ENCODE results near the gene PIK3CD. TPM values are rescaled to one million over a fixed set of nuclear protein-coding genes. Genes with fewer than 3 reads are reported as not detected.

PIK3CD gene
- total and polyA plus RNA-seq, 2 experiments from 2014 or later = 6.6 to 32.1 TPM

DNA sequence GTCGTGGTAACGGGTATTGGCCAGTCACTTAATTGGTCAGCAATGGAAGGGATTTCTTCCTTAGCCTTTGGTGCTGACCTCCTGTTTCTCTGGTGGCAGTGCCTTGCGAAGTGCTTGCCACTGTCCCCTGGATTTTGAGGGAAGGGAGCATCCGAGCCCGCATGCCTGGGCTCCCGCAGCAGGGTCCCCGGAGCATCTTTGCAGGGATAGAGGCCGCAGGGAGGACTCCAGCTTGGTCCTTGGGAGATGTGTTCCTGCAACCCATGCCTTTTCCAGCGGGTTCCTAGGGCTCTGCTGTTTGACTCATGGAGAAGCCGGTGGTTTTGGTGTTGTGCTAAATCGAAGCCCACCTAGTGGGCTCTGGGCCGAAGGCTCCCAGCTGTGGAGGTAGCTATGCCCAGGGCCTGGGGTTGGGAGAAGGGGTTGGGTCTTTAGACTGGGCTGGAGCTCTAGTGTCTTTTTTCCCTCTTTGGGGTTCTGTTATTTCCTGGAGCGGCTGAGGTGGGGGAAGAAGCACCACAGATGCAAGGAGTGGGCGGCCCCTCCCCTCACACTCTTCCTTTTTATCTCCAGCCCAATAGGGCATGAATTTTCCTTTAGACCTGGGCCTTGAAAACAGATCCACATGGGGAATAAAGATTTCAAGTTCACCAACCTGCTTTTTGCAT is 39.0 kb downstream of the PIK3CD start:
- Histone ChIP-seq H3K4me1 (ENCODE audit: insufficient read depth) (peaks cover 34% of the 10 kb centered on the region), H3F3A (replicated peaks; ENCODE audit: low read depth) (peaks cover 28% of the 10 kb centered on the region; the same call in 1 of the 2 replicates), H4K20me1 (replicated peaks; ENCODE audit: insufficient read depth) (no peaks in the 10 kb centered on the region; the same call in 1 of the 2 replicates), H3K4me2 (peak overlapping the region; percentile 100), H3K9me2 (ENCODE audit: insufficient read depth) (no peaks in the 10 kb centered on the region), H3K27me3 (ENCODE audit: insufficient read depth) (peaks cover 30% of the 10 kb centered on the region), H3K27ac (ENCODE audit: low read depth) (peak overlapping the region; percentile 51; the same call in 1 of the 2 replicates), H3K4me3 (peak overlapping the region; percentile 86), H3K36me3 (ENCODE audit: insufficient read depth) (no peaks in the 10 kb centered on the region; the same call in 1 of the 2 replicates), H2AFZ (peak overlapping the region; percentile 90), H3K79me2 (replicated peaks; ENCODE audit: insufficient read depth) (no peaks in the 10 kb centered on the region)
- Mint-ChIP-seq H3K9me3 (no peaks in the 10 kb centered on the region; the same call in 2 of the 3 replicates), H3K4me1 (peaks cover 29% of the 10 kb centered on the region), H3K27ac (no peak overlapping the region), H3K27me3 (ENCODE audit: insufficient read depth, low read depth, poor library complexity) (peaks cover 29% of the 10 kb centered on the region), H3K36me3 (ENCODE audit: low read depth) (no peaks in the 10 kb centered on the region; the same call in 2 of the 3 replicates), H3K4me3 (peak overlapping the region; percentile 83)
- DNase-seq (ENCODE audit: low spot score) (peak; percentile 43), ATAC-seq (no peak)
- TF ChIP-seq ZNF331 (CRISPR knock-in tag; IDR thresholded peaks at IDR 0.05; ENCODE audit: low read depth) (no peak), POLR2AphosphoS5 (IDR thresholded peaks at IDR 0.05; ENCODE audit: low read depth) (no peak)

DNA sequence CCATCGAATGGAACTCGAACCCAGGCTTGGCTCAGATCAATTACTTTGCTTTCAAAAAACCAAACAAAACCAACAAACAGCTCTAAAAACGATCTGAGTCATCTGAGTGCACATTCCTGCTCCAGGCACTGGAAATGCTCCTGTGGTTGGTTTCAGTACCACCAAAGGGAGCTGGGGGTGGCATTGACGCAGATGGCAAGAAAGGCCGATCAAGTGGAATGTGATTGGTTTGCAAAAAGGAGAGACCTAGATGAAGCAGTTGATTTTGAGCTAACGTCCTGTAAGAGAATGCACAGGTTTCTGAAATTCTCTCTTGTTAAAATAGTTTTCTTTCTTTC is 39.5 kb downstream of the PIK3CD start:
- Mint-ChIP-seq H3K9me3 (no peaks in the 10 kb centered on the region; the same call in 2 of the 3 replicates), H3K4me3 (peak overlapping the region; percentile 83; the same call in 2 of the 3 replicates), H3K4me1 (peaks cover 27% of the 10 kb centered on the region), H3K36me3 (ENCODE audit: low read depth) (no peaks in the 10 kb centered on the region; the same call in 2 of the 3 replicates), H3K27me3 (ENCODE audit: insufficient read depth, low read depth, poor library complexity) (peaks cover 27% of the 10 kb centered on the region), H3K27ac (no peak overlapping the region)
- no peaks in the 10 kb centered on the region; the same call in 1 of the 2 replicates for H3K36me3 ChIP-seq (ENCODE audit: insufficient read depth)
- no peaks in the 10 kb centered on the region for H3K9me2 ChIP-seq (ENCODE audit: insufficient read depth)
- H2AFZ ChIP-seq = no peak overlapping the region
- no peak overlapping the region for H3K27ac ChIP-seq (ENCODE audit: low read depth)
- DNase-seq (ENCODE audit: low spot score) (no peak), ATAC-seq (no peak)
- H3K4me1 ChIP-seq (ENCODE audit: insufficient read depth) = peaks cover 34% of the 10 kb centered on the region
- H3K79me2 ChIP-seq (replicated peaks; ENCODE audit: insufficient read depth) = no peaks in the 10 kb centered on the region
- H3K27me3 ChIP-seq (ENCODE audit: insufficient read depth) = peaks cover 30% of the 10 kb centered on the region
- no peaks in the 10 kb centered on the region; the same call in 1 of the 2 replicates for H4K20me1 ChIP-seq (replicated peaks; ENCODE audit: insufficient read depth)
- H3F3A ChIP-seq (replicated peaks; ENCODE audit: low read depth) = peaks cover 28% of the 10 kb centered on the region; the same call in 1 of the 2 replicates
- TF ChIP-seq JUNB (IDR thresholded peaks at IDR 0.05; ENCODE audit: unreplicated experiment) (no peak), NANOG (IDR thresholded peaks at IDR 0.05; ENCODE audit: borderline replicate concordance) (no peak), STAT1 (IDR thresholded peaks at IDR 0.05; ENCODE audit: unreplicated experiment) (no peak), EZH2phosphoT487 (IDR thresholded peaks at IDR 0.05; ENCODE audit: unreplicated experiment) (no peak)
- TF ChIP-seq, protein P1, sequence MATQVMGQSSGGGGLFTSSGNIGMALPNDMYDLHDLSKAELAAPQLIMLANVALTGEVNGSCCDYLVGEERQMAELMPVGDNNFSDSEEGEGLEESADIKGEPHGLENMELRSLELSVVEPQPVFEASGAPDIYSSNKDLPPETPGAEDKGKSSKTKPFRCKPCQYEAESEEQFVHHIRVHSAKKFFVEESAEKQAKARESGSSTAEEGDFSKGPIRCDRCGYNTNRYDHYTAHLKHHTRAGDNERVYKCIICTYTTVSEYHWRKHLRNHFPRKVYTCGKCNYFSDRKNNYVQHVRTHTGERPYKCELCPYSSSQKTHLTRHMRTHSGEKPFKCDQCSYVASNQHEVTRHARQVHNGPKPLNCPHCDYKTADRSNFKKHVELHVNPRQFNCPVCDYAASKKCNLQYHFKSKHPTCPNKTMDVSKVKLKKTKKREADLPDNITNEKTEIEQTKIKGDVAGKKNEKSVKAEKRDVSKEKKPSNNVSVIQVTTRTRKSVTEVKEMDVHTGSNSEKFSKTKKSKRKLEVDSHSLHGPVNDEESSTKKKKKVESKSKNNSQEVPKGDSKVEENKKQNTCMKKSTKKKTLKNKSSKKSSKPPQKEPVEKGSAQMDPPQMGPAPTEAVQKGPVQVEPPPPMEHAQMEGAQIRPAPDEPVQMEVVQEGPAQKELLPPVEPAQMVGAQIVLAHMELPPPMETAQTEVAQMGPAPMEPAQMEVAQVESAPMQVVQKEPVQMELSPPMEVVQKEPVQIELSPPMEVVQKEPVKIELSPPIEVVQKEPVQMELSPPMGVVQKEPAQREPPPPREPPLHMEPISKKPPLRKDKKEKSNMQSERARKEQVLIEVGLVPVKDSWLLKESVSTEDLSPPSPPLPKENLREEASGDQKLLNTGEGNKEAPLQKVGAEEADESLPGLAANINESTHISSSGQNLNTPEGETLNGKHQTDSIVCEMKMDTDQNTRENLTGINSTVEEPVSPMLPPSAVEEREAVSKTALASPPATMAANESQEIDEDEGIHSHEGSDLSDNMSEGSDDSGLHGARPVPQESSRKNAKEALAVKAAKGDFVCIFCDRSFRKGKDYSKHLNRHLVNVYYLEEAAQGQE (IDR thresholded peaks at IDR 0.05; ENCODE audit: unreplicated experiment) = no peak
- TF ChIP-seq, protein P2, sequence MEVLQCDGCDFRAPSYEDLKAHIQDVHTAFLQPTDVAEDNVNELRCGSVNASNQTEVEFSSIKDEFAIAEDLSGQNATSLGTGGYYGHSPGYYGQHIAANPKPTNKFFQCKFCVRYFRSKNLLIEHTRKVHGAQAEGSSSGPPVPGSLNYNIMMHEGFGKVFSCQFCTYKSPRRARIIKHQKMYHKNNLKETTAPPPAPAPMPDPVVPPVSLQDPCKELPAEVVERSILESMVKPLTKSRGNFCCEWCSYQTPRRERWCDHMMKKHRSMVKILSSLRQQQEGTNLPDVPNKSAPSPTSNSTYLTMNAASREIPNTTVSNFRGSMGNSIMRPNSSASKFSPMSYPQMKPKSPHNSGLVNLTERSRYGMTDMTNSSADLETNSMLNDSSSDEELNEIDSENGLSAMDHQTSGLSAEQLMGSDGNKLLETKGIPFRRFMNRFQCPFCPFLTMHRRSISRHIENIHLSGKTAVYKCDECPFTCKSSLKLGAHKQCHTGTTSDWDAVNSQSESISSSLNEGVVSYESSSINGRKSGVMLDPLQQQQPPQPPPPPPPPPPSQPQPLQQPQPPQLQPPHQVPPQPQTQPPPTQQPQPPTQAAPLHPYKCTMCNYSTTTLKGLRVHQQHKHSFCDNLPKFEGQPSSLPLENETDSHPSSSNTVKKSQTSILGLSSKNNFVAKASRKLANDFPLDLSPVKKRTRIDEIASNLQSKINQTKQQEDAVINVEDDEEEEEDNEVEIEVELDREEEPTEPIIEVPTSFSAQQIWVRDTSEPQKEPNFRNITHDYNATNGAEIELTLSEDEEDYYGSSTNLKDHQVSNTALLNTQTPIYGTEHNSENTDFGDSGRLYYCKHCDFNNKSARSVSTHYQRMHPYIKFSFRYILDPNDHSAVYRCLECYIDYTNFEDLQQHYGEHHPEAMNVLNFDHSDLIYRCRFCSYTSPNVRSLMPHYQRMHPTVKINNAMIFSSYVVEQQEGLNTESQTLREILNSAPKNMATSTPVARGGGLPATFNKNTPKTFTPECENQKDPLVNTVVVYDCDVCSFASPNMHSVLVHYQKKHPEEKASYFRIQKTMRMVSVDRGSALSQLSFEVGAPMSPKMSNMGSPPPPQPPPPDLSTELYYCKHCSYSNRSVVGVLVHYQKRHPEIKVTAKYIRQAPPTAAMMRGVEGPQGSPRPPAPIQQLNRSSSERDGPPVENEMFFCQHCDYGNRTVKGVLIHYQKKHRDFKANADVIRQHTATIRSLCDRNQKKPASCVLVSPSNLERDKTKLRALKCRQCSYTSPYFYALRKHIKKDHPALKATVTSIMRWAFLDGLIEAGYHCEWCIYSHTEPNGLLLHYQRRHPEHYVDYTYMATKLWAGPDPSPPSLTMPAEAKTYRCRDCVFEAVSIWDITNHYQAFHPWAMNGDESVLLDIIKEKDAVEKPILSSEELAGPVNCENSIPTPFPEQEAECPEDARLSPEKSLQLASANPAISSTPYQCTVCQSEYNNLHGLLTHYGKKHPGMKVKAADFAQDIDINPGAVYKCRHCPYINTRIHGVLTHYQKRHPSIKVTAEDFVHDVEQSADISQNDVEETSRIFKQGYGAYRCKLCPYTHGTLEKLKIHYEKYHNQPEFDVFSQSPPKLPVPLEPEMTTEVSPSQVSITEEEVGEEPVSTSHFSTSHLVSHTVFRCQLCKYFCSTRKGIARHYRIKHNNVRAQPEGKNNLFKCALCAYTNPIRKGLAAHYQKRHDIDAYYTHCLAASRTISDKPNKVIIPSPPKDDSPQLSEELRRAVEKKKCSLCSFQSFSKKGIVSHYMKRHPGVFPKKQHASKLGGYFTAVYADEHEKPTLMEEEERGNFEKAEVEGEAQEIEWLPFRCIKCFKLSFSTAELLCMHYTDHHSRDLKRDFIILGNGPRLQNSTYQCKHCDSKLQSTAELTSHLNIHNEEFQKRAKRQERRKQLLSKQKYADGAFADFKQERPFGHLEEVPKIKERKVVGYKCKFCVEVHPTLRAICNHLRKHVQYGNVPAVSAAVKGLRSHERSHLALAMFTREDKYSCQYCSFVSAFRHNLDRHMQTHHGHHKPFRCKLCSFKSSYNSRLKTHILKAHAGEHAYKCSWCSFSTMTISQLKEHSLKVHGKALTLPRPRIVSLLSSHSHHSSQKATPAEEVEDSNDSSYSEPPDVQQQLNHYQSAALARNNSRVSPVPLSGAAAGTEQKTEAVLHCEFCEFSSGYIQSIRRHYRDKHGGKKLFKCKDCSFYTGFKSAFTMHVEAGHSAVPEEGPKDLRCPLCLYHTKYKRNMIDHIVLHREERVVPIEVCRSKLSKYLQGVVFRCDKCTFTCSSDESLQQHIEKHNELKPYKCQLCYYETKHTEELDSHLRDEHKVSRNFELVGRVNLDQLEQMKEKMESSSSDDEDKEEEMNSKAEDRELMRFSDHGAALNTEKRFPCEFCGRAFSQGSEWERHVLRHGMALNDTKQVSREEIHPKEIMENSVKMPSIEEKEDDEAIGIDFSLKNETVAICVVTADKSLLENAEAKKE (CRISPR knock-in tag; IDR thresholded peaks at IDR 0.05) = no peak
- H3K4me3 ChIP-seq = peak overlapping the region; percentile 86
- H3K4me2 ChIP-seq = peak overlapping the region; percentile 100
